HG03175 (cell line): Measurements from ENCODE around the gene TMEM8B.

ENCODE experiments used
- ATAC-seq: cut with Tn5 transposase; IDR thresholded peaks from one replicate; pipeline ENCODE4 v1.9.1; 2021; ENCODE audit warnings: mild to moderate bottlenecking, moderate library complexity; ENCODE audit not compliant: unreplicated experiment

Gene TMEM8B

GRCh38 chr9:35839926-35840325, 10.9 kb downstream of the TMEM8B start:
- ATAC-seq: no peak

DNA sequence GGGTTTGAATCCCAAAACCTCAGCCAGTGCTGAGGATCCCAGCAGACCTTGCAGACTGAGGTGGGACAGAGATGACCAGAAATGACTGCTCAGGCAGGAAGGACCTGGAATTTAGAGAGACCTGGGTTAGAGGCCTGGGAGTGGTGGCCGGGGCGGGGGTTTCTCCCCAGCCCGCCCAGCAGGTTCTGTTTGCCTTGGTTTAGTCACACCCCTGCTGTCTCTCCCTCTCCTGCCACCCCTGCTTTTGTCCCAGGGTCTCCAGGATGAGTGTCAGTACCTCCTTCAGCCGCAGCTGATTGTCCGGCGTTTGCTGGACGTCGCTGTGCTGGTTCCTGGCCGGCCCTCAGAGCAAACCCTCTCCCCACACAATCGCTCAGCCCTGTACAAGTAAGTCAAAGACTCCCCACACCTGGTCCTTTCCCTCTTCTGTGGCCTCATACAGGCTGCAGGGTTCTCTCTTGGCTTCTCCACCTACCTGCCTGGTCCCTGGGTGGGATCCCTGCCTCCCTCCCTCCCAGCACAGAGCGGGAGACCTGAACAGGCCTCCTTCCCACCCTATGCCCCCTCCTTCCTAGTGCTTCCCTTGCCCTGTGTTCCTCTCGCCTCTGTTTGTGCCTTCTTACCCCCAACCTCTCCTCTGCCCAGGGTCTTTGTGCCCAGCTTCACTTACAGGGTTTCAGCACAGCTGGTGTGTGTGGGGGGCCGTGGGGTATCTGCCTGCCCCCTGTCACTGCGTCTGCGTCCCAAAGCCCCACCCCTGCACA, 12.0 kb downstream of the TMEM8B start:
- no peak for ATAC-seq

DNA sequence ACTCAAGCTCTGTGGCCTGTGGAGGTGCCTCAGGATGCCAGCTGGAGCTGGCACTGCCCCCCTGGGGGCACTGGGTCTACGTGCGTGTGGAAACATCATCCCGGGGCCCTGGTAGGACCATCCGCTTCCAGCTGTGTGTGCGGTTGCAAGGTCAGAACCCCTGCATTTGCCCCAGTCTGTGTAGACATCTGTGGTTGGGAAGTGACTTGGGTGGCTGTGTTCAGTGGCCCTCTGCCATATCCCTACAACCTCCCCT, 12.5 kb downstream of the TMEM8B start:
- ATAC-seq: no peak

- ATAC-seq: no peak
Observed at GRCh38 chr9:35842020-35842745, 13.2 kb downstream of the TMEM8B start.

DNA sequence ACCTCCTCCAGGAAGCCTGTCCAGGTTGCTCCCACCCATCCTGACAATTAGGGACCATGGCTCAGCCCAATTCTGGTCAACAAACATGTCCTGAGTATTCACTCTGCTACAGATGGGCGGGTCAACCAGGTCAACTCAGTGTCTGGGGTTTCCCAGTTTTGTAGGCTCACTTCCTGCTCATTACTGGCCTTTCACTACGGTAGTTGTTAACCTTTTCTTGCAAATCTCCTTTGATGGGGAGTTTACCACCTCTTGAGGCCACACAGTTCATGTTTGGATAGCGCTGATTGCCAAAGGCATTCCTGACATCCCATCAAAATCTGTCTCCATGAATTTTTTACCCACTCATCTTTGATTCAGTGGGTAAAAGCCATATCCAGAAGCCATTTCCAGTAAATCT, 13.8 kb downstream of the TMEM8B start:
- no peak for ATAC-seq

DNA sequence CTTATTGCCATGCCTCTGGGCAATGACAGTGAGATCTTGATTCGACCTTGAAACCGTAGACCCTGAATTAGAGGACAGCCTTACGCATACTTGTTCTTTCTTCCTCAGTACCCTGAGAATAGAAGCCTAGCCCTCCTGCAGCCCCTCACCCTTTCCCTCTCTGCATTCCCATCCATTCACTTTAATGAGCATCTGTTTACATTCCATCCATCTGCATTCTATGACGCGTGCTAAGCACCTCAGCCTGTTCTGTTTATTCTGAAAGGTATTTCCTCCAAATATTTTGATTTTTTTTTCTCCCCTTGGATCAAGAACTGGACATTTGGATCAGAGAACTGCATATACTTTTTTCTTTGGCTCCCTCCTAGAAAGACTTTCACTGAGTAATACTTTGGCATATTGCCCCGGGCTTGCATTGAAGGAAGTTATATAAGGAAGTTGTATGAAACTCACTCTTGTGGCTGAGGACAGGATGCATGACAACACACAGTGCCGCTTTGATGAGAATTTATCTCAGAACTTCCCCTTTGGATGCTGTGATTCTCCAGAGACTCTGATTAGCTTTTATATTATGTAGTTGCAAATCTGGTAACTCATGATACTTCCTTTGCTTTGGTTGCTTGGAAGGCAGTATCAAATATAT, 15.7 kb downstream of the TMEM8B start:
- ATAC-seq: no peak

DNA sequence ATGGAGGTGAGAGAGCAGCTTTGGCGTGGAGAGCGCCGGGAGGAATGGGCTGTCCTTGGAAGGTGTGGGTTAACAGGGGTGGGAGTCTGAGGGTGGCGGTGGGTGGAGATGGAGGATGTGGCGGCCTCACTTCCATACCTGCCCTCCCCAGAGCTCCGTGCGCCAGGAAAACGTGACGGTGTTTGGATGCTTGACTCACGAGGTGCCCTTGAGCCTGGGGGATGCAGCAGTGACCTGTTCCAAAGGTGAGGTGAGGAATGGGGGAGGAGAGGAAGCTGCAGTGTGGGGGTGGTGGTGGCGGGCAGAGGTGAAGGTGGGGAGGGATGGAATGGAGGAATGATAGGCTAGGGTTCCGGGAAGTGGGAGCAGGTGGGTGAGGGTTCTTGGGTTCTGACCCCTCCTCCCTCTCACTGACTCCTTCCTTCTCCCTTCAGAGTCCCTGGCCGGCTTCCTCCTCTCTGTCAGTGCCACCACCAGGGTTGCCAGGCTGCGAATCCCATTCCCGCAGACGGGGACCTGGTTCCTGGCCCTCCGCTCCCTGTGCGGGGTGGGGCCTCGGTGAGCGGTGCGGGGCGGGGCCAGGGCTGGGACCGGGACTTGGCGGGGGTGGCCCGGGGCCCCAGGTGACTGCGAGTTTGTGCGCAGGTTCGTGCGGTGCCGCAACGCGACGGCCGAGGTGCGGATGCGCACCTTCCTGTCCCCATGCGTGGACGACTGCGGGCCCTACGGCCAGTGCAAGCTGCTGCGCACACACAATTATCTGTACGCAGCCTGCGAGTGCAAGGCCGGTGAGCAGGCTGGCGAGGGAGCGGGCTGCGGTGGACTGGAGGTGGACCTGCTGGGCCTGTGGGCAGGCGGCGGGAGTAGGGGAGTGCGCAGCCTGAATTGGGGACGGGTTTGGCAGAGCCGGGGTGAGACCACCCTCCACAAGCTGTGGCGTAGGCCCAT, 17.1 kb downstream of the TMEM8B start:
- no peak for ATAC-seq

- ATAC-seq: peak; percentile 94
Observed at GRCh38 chr9:35847792-35848572, 19.0 kb downstream of the TMEM8B start.

DNA sequence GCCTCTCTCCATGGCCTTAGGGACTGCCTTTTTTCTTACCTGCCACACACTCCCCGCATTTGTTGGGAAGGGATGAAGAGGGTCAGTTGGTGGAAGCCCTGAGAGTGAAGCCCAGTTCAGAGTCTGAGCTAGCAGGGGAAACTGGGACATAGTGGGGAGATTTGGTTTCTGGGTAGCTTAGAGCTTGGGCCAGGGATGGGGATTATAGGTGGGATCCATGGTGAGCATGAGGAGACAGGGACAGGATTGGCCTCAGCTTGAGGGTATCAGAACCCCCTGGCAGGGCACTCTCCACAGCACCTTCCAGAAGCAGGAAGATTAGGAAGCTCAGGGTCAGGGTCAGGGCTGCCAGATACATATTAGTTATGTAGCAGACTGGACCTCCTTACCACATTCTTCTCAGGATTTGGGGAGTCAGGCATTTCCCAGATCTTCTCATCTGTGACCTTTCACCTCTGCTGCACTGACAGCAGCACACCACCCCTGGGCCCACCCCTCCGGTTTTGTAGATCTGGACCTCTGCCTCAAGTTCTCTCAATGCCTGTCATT, 23.3 kb downstream of the TMEM8B start:
- no peak for ATAC-seq

DNA sequence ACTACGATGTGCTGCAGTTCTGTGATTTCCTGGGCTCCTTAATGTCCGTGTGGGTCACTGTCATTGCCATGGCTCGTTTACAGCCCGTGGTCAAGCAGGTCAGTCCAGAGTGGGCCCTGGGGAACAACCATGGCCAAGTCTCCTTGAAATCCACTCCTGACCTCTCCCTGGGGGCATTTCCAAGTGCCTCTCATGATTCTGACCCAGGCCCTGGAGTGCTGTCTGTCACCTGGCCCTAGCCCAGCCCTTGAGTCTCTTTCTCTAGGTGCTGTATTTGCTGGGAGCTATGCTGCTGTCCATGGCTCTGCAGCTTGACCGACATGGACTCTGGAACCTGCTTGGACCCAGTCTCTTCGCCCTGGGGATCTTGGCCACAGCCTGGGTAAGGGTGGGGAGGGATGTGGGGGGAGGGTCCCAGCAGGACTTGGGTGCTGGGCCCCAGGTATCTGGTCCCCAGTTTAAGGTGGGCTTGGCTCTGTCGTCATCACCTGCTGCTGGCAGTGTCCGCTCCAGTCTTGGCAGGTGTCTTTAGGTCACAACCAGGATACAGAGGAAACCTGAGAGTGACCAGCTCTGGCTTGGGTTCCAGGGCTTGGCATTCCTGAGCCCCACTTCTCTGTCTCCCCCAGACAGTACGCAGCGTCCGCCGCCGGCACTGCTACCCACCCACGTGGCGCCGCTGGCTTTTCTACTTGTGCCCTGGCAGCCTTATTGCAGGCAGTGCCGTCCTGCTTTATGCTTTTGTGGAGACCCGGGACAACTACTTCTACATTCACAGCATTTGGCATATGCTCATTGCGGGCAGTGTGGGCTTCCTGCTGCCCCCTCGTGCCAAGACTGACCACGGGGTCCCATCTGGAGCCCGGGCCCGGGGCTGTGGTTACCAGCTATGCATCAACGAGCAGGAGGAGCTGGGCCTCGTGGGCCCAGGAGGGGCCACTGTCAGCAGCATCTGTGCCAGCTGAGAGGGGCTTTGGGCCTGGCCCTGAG, 24.1 kb downstream of the TMEM8B start:
- no peak for ATAC-seq

DNA sequence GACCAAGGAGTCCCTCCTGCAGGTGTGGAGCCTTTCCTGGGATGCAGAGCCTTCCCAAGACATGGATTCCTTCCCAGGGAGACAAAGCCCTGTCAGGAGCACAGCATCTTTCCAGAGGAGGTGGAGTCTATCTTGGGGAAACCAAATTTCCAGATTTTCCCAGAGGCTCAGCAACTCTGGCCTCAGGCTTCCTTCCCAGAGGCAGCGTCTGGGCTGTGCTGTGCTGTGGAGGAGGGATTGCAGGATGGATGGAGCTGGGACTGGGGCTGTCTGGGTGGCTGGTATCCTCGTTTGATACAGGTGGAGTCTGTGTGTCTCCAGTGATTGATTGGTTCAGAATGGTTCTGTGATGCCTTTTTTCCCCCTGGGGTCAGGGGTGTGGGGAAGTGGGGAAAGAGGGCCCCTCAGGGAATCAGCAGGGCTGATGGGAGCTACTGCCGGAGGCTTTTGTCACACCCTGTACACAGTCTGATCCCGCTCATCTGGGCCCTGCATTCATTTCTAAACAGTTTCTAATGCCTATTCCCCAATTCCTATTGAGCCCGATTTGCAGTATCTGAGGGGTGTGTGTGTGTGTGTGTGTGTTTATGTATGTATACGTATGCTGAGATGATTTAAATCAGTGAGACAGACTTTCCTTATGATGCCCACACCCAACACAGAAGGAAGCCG, 25.2 kb downstream of the TMEM8B start:
- ATAC-seq: no peak

GRCh38 chr9:35856206-35856605, 27.2 kb downstream of the TMEM8B start:
- ATAC-seq: no peak

DNA sequence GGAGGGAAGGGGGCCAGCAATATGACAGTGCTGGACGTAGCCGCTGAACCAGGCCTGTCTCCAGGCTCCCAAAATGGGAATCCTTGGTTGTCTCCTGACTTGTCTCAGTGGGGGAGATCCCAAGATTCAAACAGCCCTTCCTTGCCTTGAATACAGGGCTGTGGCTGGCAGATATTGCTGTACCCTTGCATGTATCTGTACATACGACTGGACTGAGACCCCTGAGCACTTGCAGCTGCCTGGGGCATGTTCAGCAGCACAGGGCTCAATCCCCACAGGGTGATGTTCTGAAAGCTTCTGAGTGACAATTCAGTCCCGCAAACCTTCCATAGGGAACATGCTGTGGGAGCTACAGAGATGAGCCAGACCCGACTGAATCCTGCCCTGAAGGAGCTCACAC, 27.9 kb downstream of the TMEM8B start:
- ATAC-seq: no peak

- no peak for ATAC-seq
Observed at GRCh38 chr9:35858458-35858857, 29.4 kb downstream of the TMEM8B start.

- no peak for ATAC-seq
Observed at GRCh38 chr9:35859310-35859989, 30.4 kb downstream of the TMEM8B start.

DNA sequence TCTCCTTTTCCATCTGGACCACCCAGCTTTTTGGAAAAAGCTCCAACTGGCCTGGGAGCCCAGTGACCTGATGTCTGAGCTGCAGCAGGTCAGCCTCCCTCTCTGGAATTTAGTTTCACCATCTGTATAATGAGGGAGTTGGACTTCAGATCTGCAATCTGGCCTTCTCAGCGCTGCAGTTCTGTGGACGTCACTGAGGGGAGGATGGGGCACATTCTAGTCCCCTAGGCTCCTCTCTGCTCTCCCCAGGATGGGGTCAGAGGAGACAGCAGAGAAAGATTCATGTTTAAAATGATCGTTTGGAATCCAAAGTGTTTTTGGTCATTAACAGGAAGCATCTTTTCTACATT, 30.9 kb downstream of the TMEM8B start:
- ATAC-seq: no peak

- no peak for ATAC-seq
Observed at GRCh38 chr9:35861161-35861897, 32.3 kb downstream of the TMEM8B start.
